HEK293T (cell line): Measurements from ENCODE around the gene RASAL3.

Experiments
- ARNT ChIP-seq: fragments of 450-650 bp; IDR thresholded peaks from 2 replicates; pipeline ENCODE4 v1.6.1; 2017; ENCODE audit warnings: mild to moderate bottlenecking
- BHLHE40 ChIP-seq: fragments of 450-650 bp; IDR thresholded peaks from 2 replicates; pipeline ENCODE4 v1.6.1; 2016; ENCODE audit warnings: mild to moderate bottlenecking, moderate library complexity, borderline replicate concordance
- HDGF ChIP-seq: fragments of 450-650 bp; IDR thresholded peaks from 2 replicates; pipeline ENCODE4 v1.6.1; 2017; ENCODE audit warnings: antibody characterized with exemption, borderline replicate concordance
- PKNOX1 ChIP-seq: fragments of 450-650 bp; IDR thresholded peaks from 2 replicates; pipeline ENCODE4 v1.6.1; 2016
- SP1 ChIP-seq: fragments of 450-650 bp; IDR thresholded peaks from 2 replicates; pipeline ENCODE4 v1.6.1; 2017
- TARDBP ChIP-seq: fragments of 450-650 bp; IDR thresholded peaks from 2 replicates; pipeline ENCODE4 v1.6.1; 2016

- TF ChIP-seq ARNT (no peak), BHLHE40 (no peak), HDGF (no peak), TARDBP (no peak), SP1 (no peak), PKNOX1 (no peak)
Observed at GRCh38 chr19:15402411-15403150, 61.8 kb downstream of the RASAL3 start.
